ENCODE results near the gene MSL2. TPM values are rescaled to one million over a fixed set of nuclear protein-coding genes. Genes with fewer than 3 reads are reported as not detected.
"Not testable (repeated sequence)": the region's sequence is repeated elsewhere in the genome, so short reads cannot be mapped to it uniquely, and the experiment has no call there.

The MSL2 gene
- total RNA-seq, 1 donor from 2014 or later, result 17.5 TPM

GRCh38 chr3:136142592-136142991 is 53.5 kb downstream of the MSL2 start:
- no peak overlapping the region for H3K4me3 ChIP-seq (ENCODE audit: low read depth, low read length)
- no peak for TF ChIP-seq CTCF (IDR thresholded peaks at IDR 0.05; ENCODE audit: insufficient read depth, low read length, poor library complexity, severe bottlenecking)
- H3K27me3 ChIP-seq (ENCODE audit: control insufficient read depth, insufficient read depth, low read length), result no peaks in the 10 kb centered on the region
- peak; percentile 73 for DNase-seq (ENCODE audit: low read depth)
- H3K36me3 ChIP-seq (ENCODE audit: control insufficient read depth, insufficient read depth, low read length), result no peaks in the 10 kb centered on the region

- no peak for TF ChIP-seq CTCF (IDR thresholded peaks at IDR 0.05; ENCODE audit: insufficient read depth, low read length, poor library complexity, severe bottlenecking)
- Histone ChIP-seq H3K4me3 (ENCODE audit: low read depth, low read length) (no peak overlapping the region), H3K27me3 (ENCODE audit: control insufficient read depth, insufficient read depth, low read length) (no peaks in the 10 kb centered on the region), H3K36me3 (ENCODE audit: control insufficient read depth, insufficient read depth, low read length) (no peaks in the 10 kb centered on the region)
- DNase-seq (ENCODE audit: low read depth), result no peak
These were observed 54.2 kb downstream of the MSL2 start for GRCh38 chr3:136141891-136142290.

GRCh38 chr3:136141291-136141785 is 54.8 kb downstream of the MSL2 start:
- Histone ChIP-seq H3K27me3 (ENCODE audit: control insufficient read depth, insufficient read depth, low read length) (no peaks in the 10 kb centered on the region), H3K4me3 (ENCODE audit: low read depth, low read length) (no peak overlapping the region), H3K36me3 (ENCODE audit: control insufficient read depth, insufficient read depth, low read length) (no peaks in the 10 kb centered on the region)
- DNase-seq (ENCODE audit: low read depth), result no peak
- no peak for TF ChIP-seq CTCF (IDR thresholded peaks at IDR 0.05; ENCODE audit: insufficient read depth, low read length, poor library complexity, severe bottlenecking)

GRCh38 chr3:136136454-136136853 is 59.7 kb downstream of the MSL2 start:
- Histone ChIP-seq H3K27me3 (ENCODE audit: control insufficient read depth, insufficient read depth, low read length) (no peaks in the 10 kb centered on the region), H3K4me3 (ENCODE audit: low read depth, low read length) (no peak overlapping the region), H3K36me3 (ENCODE audit: control insufficient read depth, insufficient read depth, low read length) (no peaks in the 10 kb centered on the region)
- TF ChIP-seq CTCF (IDR thresholded peaks at IDR 0.05; ENCODE audit: insufficient read depth, low read length, poor library complexity, severe bottlenecking), result no peak
- no peak for DNase-seq (ENCODE audit: low read depth)

- no peak for DNase-seq (ENCODE audit: low read depth)
- H3K27me3 ChIP-seq (ENCODE audit: control insufficient read depth, insufficient read depth, low read length), result no peaks in the 10 kb centered on the region
- TF ChIP-seq CTCF (IDR thresholded peaks at IDR 0.05; ENCODE audit: insufficient read depth, low read length, poor library complexity, severe bottlenecking), result no peak
- no peaks in the 10 kb centered on the region for H3K36me3 ChIP-seq (ENCODE audit: control insufficient read depth, insufficient read depth, low read length)
- no peak overlapping the region for H3K4me3 ChIP-seq (ENCODE audit: low read depth, low read length)
These were observed 60.9 kb downstream of the MSL2 start for GRCh38 chr3:136135039-136135802.

GRCh38 chr3:136134091-136134490 is 62.0 kb downstream of the MSL2 start:
- no peak for DNase-seq (ENCODE audit: low read depth)
- no peaks in the 10 kb centered on the region for H3K36me3 ChIP-seq (ENCODE audit: control insufficient read depth, insufficient read depth, low read length)
- no peaks in the 10 kb centered on the region for H3K27me3 ChIP-seq (ENCODE audit: control insufficient read depth, insufficient read depth, low read length)
- H3K4me3 ChIP-seq (ENCODE audit: low read depth, low read length), result no peak overlapping the region
- no peak for TF ChIP-seq CTCF (IDR thresholded peaks at IDR 0.05; ENCODE audit: insufficient read depth, low read length, poor library complexity, severe bottlenecking)

GRCh38 chr3:136131647-136132046 is 64.5 kb downstream of the MSL2 start:
- H3K4me3 ChIP-seq (ENCODE audit: low read depth, low read length); DNase-seq (ENCODE audit: low read depth); H3K27me3 ChIP-seq (ENCODE audit: control insufficient read depth, insufficient read depth, low read length); H3K36me3 ChIP-seq (ENCODE audit: control insufficient read depth, insufficient read depth, low read length): not testable (repeated sequence)
